Neural cell (in vitro differentiated cells): Measurements from ENCODE around the gene DNAI4. TPM values are rescaled to one million over a fixed set of nuclear protein-coding genes. Genes with fewer than 3 reads are reported as not detected.
A peak's percentile ranks its signal among the peaks of the same experiment; 100 is the strongest.

Source experiments
- H2AFZ ChIP-seq: fragments of 200-600, 300-800 bp; sonication (generic), shearing (Covaris generic); 2 replicates; pipeline ENCODE4 v1.6.0; 2014; ENCODE audit warnings: low read depth, mild to moderate bottlenecking, antibody characterized with exemption, low read length, moderate library complexity
- H3F3A ChIP-seq: fragments of 200-600 bp; shearing (Covaris generic); 2 replicates; pipeline ENCODE4 v1.6.1; 2016; ENCODE audit warnings: mild to moderate bottlenecking, moderate library complexity, mixed read lengths, antibody characterized with exemption, low read length; ENCODE audit not compliant: insufficient read depth, poor library complexity, severe bottlenecking
- H3K27ac ChIP-seq: fragments of 200-600, 300-800 bp; sonication (generic), shearing (Covaris generic); 2 replicates; pipeline ENCODE4 v1.5.1; 2014; ENCODE audit warnings: mild to moderate bottlenecking, low read length, moderate library complexity
- H3K27me3 ChIP-seq: fragments of 300-800, 200-600 bp; sonication (generic), shearing (Covaris generic); 2 replicates; pipeline ENCODE4 v1.6.0; 2014; ENCODE audit warnings: mild to moderate bottlenecking, low read depth, low read length, moderate library complexity; ENCODE audit not compliant: insufficient read depth
- H3K36me3 ChIP-seq: fragments of 300-800, 200-600 bp; sonication (generic), shearing (Covaris generic); 2 replicates; pipeline ENCODE4 v1.5.1; 2014; ENCODE audit warnings: mild to moderate bottlenecking, antibody characterized with exemption, low read length, moderate library complexity; ENCODE audit not compliant: insufficient read depth
- H3K4me2 ChIP-seq: fragments of 300-800, 200-600 bp; sonication (generic), shearing (Covaris generic); 2 replicates; pipeline ENCODE4 v1.6.0; 2014; ENCODE audit warnings: mild to moderate bottlenecking, low read length
- H3K4me3 ChIP-seq: fragments of 300-800, 200-600 bp; sonication (generic), shearing (Covaris generic); 2 replicates; pipeline ENCODE4 v1.5.1; 2014; ENCODE audit warnings: mild to moderate bottlenecking, low read length, moderate library complexity
- H3K79me2 ChIP-seq: fragments of 200-600 bp; shearing (Covaris generic); replicated peaks from 2 replicates; pipeline ENCODE4 v1.6.0; 2014; ENCODE audit warnings: mild to moderate bottlenecking, low read length, moderate library complexity; ENCODE audit not compliant: insufficient read depth
- H3K9ac ChIP-seq: fragments of 300-800, 200-600 bp; sonication (generic), shearing (Covaris generic); 2 replicates; pipeline ENCODE4 v1.6.1; 2016; ENCODE audit warnings: mild to moderate bottlenecking, low read length, mixed read lengths
- H3K9me2 ChIP-seq: fragments of 200-600 bp; shearing (Covaris generic); 2 replicates; pipeline ENCODE4 v1.6.1; 2016; ENCODE audit warnings: mild to moderate bottlenecking, low read length, mixed read lengths; ENCODE audit not compliant: insufficient read depth
- H3K9me3 ChIP-seq: fragments of 200-600, 300-800 bp; sonication (generic), shearing (Covaris generic); 2 replicates; pipeline ENCODE4 v1.6.1; 2016; ENCODE audit warnings: mild to moderate bottlenecking, mixed run types, low read length, moderate library complexity, mixed read lengths
- H4K20me1 ChIP-seq: fragments of 200-600 bp; shearing (Covaris generic); 2 replicates; pipeline ENCODE4 v1.6.1; 2016; ENCODE audit warnings: mild to moderate bottlenecking, mixed run types; ENCODE audit not compliant: insufficient read depth
- EP300 ChIP-seq: fragments of 450-650 bp; conservative IDR thresholded peaks from 2 replicates; pipeline ENCODE4 v1.6.1; 2014; ENCODE audit warnings: antibody characterized with exemption, mild to moderate bottlenecking, moderate library complexity; ENCODE audit not compliant: poor library complexity, severe bottlenecking
- EZH2 ChIP-seq: fragments of 200-600, 300-800 bp; shearing (Covaris generic), sonication (generic); IDR thresholded peaks from 2 replicates; pipeline ENCODE4 v1.6.1; 2014; ENCODE audit warnings: antibody characterized with exemption, low read length, borderline replicate concordance, mild to moderate bottlenecking; ENCODE audit not compliant: insufficient read depth, poor library complexity, severe bottlenecking
- MXI1 ChIP-seq: fragments of 450-650 bp; conservative IDR thresholded peaks from 2 replicates; pipeline ENCODE4 v1.6.1; 2014; ENCODE audit warnings: antibody characterized with exemption, mild to moderate bottlenecking; ENCODE audit not compliant: poor library complexity, severe bottlenecking
- POLR2AphosphoS5 ChIP-seq: IDR thresholded peaks from 2 replicates; pipeline ENCODE4 v1.6.1; 2012
- RAD21 ChIP-seq: fragments of 450-650 bp; conservative IDR thresholded peaks from 2 replicates; pipeline ENCODE4 v1.6.1; 2014; ENCODE audit warnings: antibody characterized with exemption, mild to moderate bottlenecking, moderate library complexity
- SMC3 ChIP-seq: fragments of 450-650 bp; conservative IDR thresholded peaks from 2 replicates; pipeline ENCODE4 v1.6.1; 2014; ENCODE audit warnings: antibody characterized with exemption, mild to moderate bottlenecking, moderate library complexity; ENCODE audit not compliant: poor library complexity
- TAF1 ChIP-seq: IDR thresholded peaks from 2 replicates; pipeline ENCODE4 v1.6.1; 2012; ENCODE audit warnings: low read depth
- polyA minus RNA-seq: library from RNA; depleted of rRNA, polyadenylated mRNA; stranded (reverse); fragments of >200 nt; gene quantifications from 2 replicates; pipeline ENCODE4 v1.2.3, GENCODE V29; 2014
- polyA plus RNA-seq: library from polyadenylated mRNA; depleted of rRNA; stranded (reverse); fragments of >200 nt; gene quantifications from 2 replicates; pipeline ENCODE4 v1.2.3, GENCODE V29; 2014
- TF ChIP-seq, protein P1 (sequence below): fragments of 450-650 bp; IDR thresholded peaks from 2 replicates; pipeline ENCODE4 v1.5.1; 2014; ENCODE audit warnings: antibody characterized with exemption, mild to moderate bottlenecking, moderate library complexity; ENCODE audit not compliant: poor library complexity, severe bottlenecking
- TF ChIP-seq, protein P2 (sequence below): IDR thresholded peaks from 2 replicates; pipeline ENCODE4 v1.6.1; 2012; ENCODE audit warnings: borderline replicate concordance

Gene DNAI4, protein sequence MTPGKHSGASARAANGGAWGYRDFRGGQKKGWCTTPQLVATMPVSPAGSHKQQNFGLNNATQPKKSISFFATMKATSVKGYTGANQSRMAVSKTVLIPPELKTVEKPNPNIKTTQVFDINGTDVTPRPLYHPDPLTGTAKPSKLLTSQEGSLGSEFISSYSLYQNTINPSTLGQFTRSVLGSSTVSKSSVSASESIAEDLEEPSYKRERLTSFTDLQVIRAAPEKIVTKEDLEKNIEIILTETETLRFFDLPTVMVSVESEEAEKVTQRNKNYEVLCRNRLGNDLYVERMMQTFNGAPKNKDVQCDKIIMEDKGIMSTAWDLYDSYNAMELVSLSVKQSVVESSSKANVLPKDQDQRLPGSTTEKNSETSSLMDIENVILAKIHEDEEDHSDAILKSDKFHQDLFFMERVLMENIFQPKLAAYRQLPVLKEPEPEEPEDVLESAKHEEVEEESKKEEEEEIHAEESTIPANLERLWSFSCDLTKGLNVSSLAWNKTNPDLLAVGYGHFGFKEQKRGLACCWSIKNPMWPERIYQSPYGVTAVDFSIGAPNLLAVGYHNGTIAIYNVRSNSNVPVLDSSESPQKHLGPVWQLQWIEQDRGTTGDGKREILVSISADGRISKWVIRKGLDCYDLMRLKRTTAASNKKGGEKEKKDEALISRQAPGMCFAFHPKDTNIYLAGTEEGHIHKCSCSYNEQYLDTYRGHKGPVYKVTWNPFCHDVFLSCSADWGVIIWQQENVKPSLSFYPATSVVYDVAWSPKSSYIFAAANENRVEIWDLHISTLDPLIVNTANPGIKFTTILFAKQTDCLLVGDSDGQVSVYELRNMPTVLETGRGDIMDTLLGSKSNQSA
- polyA plus RNA-seq (4.5 and 8.4 TPM in 2 replicates), polyA minus RNA-seq (19.5 and 23.0 TPM in 2 replicates)

DNA sequence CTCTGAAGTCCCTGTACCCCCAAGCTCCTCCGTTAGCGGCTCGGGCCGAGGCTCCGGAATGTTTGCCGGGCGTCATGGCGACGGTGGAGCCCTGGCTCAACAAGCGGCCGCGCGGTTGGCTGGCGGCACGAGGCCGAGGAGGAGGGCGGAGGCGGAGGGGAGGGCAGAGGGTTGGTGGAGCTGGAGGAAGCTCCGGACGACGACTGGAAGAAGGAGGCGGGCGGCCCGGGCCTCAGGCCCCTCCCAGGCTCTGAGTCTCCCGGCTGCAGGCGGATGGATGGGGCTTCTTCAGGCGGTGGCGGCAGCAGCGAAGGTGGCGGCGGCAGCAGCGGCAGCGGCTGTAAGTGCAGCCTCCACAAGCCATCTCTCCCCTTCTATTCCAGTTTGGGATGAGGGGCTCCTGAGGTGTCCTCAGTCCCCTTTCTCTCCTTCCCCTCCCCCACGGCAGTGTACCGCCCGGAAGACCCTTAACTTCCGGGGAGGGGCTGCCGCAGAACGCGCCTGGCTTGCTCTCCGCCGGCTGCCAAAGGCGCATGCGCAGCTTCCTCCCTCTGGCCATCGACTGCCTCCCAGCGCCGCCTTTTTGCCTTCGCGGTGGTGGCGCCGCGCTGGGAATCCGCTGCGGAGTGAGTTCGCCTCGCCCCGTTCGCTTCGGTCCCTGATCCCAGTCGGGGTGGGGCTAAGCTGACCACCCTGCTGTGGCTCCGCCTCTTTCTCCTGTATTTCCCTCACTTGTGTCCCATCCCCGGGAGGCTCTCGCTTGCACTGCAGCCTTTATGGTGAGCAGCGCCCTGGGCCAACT lies at the start of gene DNAI4, which contains the start of gene MIER1:
Gene DNAI4, minus strand, starts transcription at position 101 of the 802 bp plus-strand sequence. Its CDS starts 25 bp downstream, at position 76.
Gene MIER1, plus strand, starts transcription at position 235 of the 802 bp plus-strand sequence. Its CDS starts 39 bp downstream, at position 274.
- Histone ChIP-seq H3K4me3 (peak within 1 kb of the TSS; percentile 75), H3K79me2 (peaks cover 28% of the 10 kb centered on the region), H3K27me3 (no peaks in the 10 kb centered on the region), H3K9me2 (no peaks in the 10 kb centered on the region), H3K4me2 (peak within 1 kb of the TSS; percentile 76), H3K36me3 (no peaks in the 10 kb centered on the region), H3K27ac (peak within 1 kb of the TSS; percentile 90), H3K9me3 (no peaks in the 10 kb centered on the region), H3F3A (no peaks in the 10 kb centered on the region), H4K20me1 (no peaks in the 10 kb centered on the region), H2AFZ (peak within 1 kb of the TSS; percentile 63), H3K9ac (peak within 1 kb of the TSS; percentile 87)
- TF ChIP-seq MXI1 (peak; percentile 78), EP300 (peak; percentile 83), RAD21 (no peak), EZH2 (no peak), TAF1 (peak; percentile 60), SMC3 (no peak), POLR2AphosphoS5 (peak; percentile 84)
- TF ChIP-seq, protein P1, sequence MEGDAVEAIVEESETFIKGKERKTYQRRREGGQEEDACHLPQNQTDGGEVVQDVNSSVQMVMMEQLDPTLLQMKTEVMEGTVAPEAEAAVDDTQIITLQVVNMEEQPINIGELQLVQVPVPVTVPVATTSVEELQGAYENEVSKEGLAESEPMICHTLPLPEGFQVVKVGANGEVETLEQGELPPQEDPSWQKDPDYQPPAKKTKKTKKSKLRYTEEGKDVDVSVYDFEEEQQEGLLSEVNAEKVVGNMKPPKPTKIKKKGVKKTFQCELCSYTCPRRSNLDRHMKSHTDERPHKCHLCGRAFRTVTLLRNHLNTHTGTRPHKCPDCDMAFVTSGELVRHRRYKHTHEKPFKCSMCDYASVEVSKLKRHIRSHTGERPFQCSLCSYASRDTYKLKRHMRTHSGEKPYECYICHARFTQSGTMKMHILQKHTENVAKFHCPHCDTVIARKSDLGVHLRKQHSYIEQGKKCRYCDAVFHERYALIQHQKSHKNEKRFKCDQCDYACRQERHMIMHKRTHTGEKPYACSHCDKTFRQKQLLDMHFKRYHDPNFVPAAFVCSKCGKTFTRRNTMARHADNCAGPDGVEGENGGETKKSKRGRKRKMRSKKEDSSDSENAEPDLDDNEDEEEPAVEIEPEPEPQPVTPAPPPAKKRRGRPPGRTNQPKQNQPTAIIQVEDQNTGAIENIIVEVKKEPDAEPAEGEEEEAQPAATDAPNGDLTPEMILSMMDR = peak; percentile 57
- TF ChIP-seq, protein P2, sequence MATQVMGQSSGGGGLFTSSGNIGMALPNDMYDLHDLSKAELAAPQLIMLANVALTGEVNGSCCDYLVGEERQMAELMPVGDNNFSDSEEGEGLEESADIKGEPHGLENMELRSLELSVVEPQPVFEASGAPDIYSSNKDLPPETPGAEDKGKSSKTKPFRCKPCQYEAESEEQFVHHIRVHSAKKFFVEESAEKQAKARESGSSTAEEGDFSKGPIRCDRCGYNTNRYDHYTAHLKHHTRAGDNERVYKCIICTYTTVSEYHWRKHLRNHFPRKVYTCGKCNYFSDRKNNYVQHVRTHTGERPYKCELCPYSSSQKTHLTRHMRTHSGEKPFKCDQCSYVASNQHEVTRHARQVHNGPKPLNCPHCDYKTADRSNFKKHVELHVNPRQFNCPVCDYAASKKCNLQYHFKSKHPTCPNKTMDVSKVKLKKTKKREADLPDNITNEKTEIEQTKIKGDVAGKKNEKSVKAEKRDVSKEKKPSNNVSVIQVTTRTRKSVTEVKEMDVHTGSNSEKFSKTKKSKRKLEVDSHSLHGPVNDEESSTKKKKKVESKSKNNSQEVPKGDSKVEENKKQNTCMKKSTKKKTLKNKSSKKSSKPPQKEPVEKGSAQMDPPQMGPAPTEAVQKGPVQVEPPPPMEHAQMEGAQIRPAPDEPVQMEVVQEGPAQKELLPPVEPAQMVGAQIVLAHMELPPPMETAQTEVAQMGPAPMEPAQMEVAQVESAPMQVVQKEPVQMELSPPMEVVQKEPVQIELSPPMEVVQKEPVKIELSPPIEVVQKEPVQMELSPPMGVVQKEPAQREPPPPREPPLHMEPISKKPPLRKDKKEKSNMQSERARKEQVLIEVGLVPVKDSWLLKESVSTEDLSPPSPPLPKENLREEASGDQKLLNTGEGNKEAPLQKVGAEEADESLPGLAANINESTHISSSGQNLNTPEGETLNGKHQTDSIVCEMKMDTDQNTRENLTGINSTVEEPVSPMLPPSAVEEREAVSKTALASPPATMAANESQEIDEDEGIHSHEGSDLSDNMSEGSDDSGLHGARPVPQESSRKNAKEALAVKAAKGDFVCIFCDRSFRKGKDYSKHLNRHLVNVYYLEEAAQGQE = peak; percentile 82

DNA sequence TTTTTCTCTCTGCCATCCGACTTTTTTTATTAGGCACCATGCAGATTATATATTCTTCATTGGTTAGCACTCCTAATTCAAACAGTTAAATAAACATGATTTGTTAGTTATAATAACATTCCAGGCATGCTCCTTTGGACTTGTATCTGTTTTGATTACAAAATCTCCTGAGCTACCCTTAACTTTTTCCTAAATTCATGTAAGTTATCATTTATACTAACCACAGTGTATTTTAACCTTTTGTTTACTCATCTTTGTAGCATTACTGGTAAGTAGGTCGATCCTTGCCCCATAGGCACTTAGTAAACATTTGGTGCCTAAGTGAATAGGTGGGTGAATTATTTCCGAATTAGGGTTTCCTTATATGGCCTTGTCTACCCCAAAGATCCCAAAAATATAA lies 43.9 kb upstream of the DNAI4 start:
- no peaks in the 10 kb centered on the region for H3K9me2 ChIP-seq
- no peaks in the 10 kb centered on the region for H4K20me1 ChIP-seq
- no peak overlapping the region for H2AFZ ChIP-seq
- H3K36me3 ChIP-seq = peaks cover 4% of the 10 kb centered on the region
- H3K27me3 ChIP-seq = no peaks in the 10 kb centered on the region
- H3F3A ChIP-seq = no peaks in the 10 kb centered on the region
- H3K27ac ChIP-seq = no peak overlapping the region
- H3K4me3 ChIP-seq = no peak overlapping the region
- H3K9ac ChIP-seq = no peak overlapping the region
- no peak for TF ChIP-seq EZH2
- TF ChIP-seq, protein P2 = no peak
- TF ChIP-seq MXI1 = no peak
- no peak for TF ChIP-seq TAF1
- no peak for TF ChIP-seq RAD21
- no peak for TF ChIP-seq EP300
- TF ChIP-seq, protein P1 = no peak
- no peak for TF ChIP-seq POLR2AphosphoS5
- TF ChIP-seq SMC3 = no peak
- no peaks in the 10 kb centered on the region for H3K9me3 ChIP-seq
- no peaks in the 10 kb centered on the region for H3K79me2 ChIP-seq
- H3K4me2 ChIP-seq = no peak overlapping the region
